GM19099 (cell line): Measurements from ENCODE around the gene HSPA1A.

Experiments
- POLR2A ChIP-seq: IDR thresholded peaks from 3 replicates; pipeline ENCODE4 v1.6.1; 2011; ENCODE audit warnings: low read depth; ENCODE audit not compliant: insufficient read length; ENCODE audit errors: extremely low read depth

The HSPA1A gene

DNA sequence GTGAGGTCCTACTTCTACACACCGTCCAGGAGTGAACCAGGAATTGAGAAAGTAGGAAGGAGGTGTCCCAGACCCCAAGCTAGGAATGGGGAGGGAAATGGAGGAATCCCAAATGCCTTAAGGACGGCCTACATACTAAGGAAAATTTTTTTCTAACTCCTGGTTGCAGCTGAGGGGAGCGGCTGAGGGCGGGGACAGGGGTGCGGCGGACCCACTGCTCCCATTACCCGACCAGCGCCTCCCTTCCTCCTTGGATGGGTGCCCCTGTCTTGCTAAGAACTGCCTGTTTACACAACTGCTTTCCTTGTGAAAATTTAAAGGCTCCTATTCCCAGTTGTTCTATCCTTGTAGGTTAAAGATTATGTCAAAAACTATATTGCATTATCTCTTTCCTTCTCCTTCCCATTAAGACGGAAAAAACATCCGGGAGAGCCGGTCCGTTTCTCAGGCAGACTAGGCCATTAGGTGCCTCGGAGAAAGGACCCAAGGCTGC lies 11.5 kb downstream of the HSPA1A start:
- no peak for TF ChIP-seq POLR2A

DNA sequence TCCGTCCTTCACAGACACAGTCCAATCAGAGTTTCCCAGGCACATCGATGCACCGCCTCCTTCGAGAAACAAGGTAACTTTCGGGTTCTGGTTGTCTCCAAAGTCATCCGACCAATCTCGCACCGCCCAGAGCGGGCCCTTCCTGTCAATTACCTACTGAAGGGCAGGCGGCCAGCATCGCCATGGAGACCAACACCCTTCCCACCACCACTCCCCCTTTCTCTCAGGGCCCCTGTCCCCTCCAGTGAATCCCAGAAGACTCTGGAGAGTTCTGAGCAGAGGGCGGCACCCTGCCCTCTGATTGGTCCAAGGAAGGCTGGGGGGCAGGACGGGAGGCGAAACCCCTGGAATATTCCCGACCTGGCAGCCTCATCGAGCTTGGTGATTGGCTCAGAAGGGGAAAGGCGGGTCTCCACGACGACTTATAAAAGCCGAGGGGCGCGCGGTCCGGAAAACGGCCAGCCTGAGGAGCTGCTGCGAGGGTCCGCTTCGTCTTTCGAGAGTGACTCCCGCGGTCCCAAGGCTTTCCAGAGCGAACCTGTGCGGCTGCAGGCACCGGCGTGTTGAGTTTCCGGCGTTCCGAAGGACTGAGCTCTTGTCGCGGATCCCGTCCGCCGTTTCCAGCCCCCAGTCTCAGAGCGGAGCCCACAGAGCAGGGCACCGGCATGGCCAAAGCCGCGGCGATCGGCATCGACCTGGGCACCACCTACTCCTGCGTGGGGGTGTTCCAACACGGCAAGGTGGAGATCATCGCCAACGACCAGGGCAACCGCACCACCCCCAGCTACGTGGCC lies 12.1 kb downstream of the HSPA1A start, which contains the start of gene HSPA1B:
TSS of gene HSPA1B (plus strand) at position 453 of the 794 bp plus-strand sequence. CDS start at position 666, 213 bp downstream.
- TF ChIP-seq POLR2A, result peak; percentile 99

DNA sequence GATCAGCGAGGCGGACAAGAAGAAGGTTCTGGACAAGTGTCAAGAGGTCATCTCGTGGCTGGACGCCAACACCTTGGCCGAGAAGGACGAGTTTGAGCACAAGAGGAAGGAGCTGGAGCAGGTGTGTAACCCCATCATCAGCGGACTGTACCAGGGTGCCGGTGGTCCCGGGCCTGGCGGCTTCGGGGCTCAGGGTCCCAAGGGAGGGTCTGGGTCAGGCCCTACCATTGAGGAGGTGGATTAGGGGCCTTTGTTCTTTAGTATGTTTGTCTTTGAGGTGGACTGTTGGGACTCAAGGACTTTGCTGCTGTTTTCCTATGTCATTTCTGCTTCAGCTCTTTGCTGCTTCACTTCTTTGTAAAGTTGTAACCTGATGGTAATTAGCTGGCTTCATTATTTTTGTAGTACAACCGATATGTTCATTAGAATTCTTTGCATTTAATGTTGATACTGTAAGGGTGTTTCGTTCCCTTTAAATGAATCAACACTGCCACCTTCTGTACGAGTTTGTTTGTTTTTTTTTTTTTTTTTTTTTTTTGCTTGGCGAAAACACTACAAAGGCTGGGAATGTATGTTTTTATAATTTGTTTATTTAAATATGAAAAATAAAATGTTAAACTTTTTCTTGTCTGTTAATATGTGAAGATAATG lies 14.4 kb downstream of the HSPA1A start:
- no peak for TF ChIP-seq POLR2A

DNA sequence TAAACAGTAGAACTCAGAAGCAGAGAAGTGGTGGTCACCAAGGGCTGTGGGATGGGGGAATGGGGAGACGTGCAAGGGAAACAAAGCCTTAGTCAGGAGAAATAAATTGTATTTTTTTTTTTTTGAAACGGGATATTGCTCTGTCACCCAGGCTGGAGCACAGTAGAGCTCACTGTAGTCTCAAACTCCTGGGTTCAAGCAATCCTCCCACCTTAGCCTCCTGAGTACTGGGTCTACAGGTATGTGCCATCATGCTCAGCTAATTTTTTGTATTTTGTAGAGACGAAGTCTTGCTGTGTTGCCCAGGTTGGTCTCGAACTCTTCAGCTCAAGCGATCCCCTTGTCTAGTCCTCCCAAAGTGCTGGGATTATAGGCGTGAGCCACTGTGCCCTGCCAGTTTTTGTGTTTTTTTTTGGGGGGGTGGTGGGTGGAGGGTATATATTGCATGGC lies 15.6 kb downstream of the HSPA1A start:
- TF ChIP-seq POLR2A, result no peak

DNA sequence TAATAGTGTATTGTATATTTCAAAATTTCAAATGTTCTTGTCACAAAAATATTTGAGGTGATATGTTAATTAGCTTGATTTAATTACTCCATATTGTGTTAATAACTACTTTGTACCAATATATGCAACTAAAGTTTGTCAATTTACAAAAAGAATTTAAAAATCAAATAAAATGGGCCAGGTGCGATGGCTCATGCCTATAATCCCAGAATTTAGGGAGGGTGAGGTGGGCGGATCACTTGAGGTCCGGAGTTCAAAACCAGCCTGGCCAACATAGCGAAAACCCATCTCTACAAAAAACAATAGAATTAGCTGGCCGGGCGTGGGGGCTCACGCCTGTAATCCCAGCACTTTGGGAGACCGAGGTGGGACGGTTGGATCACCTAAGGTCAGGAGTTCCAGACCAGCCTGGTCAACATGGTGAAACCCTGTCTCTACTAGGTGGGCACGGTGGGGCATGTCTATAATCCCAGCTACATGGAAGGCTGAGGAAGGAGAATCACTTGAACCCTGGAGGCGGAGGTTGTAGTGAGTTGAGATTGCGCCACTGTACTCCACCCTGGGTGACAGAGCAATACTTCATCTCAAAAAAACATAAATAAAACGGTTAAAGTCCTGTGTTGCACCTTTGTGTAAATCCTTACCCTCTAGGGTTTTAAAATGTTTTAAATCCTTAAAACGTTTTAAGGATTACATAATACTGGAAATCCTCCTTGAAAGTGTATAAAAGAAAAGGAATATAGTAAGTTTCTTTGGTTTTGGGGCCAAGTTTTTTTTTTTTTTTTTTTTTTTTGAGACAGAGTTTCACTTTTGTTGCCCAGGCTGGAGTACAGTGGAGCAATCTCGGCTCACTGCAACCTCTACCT lies 16.2 kb downstream of the HSPA1A start:
- no peak for TF ChIP-seq POLR2A

DNA sequence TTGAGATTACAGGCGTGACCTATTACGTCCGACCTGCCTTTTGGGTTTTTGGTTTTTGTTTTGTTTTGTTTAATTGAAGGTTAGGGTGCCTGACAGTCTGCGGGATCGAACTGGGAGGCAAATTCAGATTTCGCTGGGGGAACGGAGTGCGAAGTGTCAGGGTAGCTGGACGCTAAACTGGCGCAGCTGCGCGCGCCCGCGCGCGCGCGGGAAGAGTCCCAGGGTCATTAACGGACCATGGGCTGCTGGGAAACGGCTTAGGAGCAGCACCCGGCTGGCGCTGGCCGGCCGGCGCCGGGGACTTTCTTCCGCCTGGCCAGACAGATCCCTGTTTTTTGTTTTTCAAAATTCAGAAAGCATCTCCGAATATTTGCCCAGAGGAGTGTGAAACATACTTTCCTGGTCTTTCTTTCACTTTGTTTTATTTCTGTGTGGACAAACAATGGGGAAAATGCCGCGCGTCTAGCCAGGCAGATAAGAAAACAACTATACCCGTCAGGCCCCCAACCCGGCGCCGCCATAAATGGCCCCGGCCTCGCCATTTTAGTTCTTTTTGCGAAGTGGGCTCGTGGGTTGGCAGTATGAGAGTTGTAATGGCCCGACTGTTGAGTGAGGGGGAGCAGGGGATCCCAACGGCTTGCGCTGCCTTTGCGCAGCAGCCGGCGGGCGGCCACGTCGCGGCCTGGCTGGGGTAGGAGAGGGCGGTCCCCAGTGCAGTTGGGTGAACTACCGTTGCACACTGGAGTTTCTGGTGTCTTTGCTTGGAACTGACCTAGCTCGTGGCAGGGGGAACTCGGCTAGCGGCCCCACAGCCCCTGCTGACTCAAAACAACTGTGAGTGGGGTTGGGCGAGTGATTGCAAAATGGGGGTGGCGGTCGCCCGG lies 19.3 kb downstream of the HSPA1A start:
- TF ChIP-seq POLR2A, result peak; percentile 99

DNA sequence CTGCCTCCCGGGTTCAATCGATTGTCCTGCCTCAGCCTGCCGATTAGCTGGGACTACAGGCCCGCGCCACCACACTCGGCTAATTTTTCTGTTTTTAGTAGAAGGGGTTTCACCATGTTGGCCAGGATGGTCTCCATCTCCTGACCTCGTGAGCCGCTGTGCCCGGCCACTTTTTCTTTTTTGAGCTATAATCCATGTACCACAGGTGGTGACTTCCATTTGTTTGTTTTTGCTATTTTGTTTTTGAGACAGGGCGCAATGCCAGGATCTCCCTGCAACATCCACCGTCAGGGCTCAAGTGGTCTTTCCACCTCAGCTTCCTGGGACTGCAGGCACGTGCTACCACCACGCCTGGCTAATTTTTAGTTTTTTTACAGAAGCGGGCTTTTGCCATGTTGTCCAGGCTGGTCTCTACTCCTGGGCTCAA lies 20.7 kb downstream of the HSPA1A start:
- no peak for TF ChIP-seq POLR2A

DNA sequence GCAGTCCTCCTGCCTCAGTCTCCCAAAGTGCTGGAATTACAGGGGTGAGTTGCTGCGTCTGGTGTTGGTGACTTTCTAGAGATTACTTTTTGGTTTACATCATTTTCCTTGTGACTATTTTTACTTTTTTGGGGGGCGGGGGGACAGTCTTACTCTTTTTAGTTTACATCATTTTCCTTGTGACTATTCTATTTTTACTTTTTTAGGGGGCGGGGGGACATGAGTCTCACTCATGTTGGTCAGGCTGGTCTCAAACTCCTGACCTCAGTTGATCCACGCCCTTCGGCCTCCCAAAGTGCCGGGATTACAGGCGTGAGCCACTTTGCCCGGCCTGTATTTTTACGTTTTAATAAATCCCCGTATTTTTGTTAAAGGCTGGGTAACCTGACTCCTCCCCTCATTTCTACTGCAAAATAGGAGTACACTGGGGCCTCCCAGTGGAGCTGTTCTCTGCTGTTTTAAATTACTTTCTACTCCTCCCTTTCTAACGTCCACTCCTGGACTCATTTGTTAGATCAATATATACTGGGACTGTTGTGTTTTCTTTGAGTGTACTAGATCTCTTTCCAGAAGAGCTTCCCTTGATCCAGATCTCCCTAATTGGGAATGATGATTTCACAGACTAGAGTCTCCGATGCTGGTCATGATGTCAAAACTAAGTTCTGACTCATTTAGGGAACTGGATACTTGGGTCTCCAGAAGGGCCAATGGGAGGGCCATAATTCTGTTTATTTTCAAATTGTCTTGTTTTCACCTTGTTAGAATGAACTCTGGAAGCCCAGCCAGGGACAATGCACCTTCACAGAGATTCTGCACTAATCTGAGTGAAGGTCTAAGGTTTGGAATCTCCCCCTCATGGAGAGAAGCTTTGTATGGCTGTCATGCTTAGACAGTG lies 21.4 kb downstream of the HSPA1A start:
- no peak for TF ChIP-seq POLR2A

DNA sequence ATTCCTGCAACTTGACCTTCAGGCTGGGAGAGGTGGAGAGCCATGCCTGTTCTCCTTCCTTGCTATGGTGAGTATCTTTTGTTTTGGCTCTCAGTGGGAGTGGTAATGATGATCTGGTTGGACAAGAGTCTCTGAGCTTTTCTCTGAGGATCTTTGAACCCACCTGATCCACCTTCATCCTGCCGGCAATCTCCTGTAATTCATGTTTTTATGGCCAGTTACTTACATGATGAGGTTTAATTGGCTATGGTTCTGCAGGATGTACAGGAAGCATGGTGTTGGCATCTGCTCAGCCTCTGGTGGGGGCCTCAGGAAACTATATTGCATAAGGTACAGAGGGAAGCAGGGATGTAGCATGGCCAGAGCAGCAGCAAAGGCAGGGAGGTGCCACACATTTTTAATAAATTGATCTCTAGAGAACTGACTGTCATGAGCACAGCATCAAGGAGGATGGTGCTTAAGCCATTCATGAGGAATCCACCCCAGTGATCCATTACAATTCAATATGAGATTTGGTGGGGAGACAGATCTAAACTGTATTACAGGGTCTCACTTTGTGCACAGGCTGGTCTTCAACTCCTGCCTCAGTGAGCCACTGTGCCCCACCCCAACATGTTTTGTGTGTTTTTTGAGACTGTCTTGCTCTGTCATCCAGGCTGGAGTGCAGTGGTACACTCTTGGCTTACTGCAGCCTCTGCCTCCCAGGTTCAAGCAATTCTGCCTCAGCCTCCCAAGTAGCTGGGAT lies 22.2 kb downstream of the HSPA1A start:
- TF ChIP-seq POLR2A, result no peak

DNA sequence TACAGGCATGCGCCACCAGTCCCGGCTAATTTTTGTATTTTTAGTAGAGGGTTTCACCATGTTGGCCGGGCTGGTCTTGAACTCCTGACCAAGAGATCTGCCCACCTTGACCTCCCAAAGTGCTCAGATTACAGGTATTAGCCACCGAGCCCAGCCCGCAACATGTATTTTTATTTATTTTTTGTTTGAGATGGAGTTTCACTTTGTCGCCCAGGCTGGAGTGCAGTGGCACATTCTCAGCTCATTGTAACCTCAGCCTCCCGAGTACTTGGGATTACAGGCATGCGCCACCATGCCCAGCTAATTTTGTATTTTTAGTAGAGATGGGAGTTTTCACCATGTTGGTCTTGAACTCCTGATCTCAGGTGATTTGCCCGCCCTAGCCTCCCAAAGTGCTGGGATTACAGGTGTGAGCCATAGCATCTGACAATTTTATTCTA lies 22.8 kb downstream of the HSPA1A start:
- peak; percentile 16 for TF ChIP-seq POLR2A

DNA sequence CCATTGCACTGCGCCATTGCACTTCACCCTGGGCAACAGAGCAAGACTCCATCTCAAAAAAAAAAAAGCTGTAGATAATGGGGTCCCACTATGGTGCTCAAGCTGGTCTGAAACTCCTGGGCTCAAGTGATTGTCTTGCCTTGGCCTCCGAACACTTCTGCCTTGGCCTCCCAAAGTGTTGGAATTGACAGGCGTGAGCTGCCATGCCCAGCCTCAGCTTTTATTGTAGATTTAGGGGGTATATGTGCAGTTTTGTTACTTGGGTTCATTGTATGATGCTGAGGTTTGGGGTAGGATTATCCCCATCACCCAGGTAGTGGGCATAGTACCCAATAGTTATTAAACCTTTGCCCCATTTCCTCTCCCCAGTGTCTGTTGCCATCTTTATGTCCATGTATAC lies 23.6 kb downstream of the HSPA1A start:
- TF ChIP-seq POLR2A, result no peak

DNA sequence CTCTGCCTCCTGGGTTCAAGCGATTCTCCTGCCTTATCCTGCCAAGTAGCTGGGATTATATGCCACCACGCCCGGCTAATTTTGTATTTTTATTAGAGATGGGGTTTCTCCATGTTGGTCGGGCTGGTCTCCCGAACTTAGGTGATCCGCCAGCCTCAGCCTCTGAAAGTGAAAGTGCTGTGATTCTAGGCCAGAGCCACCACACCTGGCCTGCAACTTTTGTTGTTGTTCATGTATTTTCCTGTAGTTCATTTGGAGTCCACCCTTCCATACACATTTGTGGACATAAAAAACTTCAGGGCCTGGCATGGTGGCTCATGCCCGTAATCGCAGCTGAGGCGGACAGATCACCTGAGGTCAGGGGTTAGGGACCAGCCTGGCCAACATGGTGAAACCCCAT lies 26.7 kb downstream of the HSPA1A start:
- peak; percentile 33 for TF ChIP-seq POLR2A
